ENCODE results near the gene TXNDC5. TPM values are rescaled to one million over a fixed set of nuclear protein-coding genes. Genes with fewer than 3 reads are reported as not detected.

TXNDC5 gene
- total and polyA plus RNA-seq, 9 of the 15 experiments (the other 6 are each of a cell fraction or from before 2014, with no cell fraction given) = 33.9 to 156 (median 137) TPM

- no peak for TF ChIP-seq ZBTB2 (IDR thresholded peaks at IDR 0.05)
- TF ChIP-seq EGR1 (conservative IDR thresholded peaks at IDR 0.05) = peak; percentile 71; the same call in 1 of the 2 replicates
- no peak for TF ChIP-seq NUFIP1 (IDR thresholded peaks at IDR 0.05; ENCODE audit: partially characterized antibody)
- no peak for TF ChIP-seq CBX1 (IDR thresholded peaks at IDR 0.05; ENCODE audit: low read depth)
- no peak for TF ChIP-seq HIVEP1 (CRISPR knock-in tag; IDR thresholded peaks at IDR 0.05)
- TF ChIP-seq ILF3 (IDR thresholded peaks at IDR 0.05; ENCODE audit: borderline replicate concordance) = no peak
- TF ChIP-seq ZNF589 (CRISPR knock-in tag; IDR thresholded peaks at IDR 0.05; ENCODE audit: low read depth) = no peak
- no peak for TF ChIP-seq ZNF274 (IDR thresholded peaks at IDR 0.05; ENCODE audit: borderline replicate concordance, low read depth, low read length)
- no peak for TF ChIP-seq JUNB (CRISPR knock-in tag; conservative IDR thresholded peaks at IDR 0.05)
- no peak for TF ChIP-seq CEBPB (tag; IDR thresholded peaks at IDR 0.05)
- TF ChIP-seq PHTF2 (CRISPR knock-in tag; IDR thresholded peaks at IDR 0.05) = no peak
- TF ChIP-seq CEBPG (CRISPR knock-in tag; IDR thresholded peaks at IDR 0.05) = no peak
- no peak for TF ChIP-seq CEBPG (tag; conservative IDR thresholded peaks at IDR 0.05 in 1 of 2, IDR thresholded peaks at IDR 0.05 in 1 of 2)
- no peak for TF ChIP-seq CAMTA2 (CRISPR knock-in tag; conservative IDR thresholded peaks at IDR 0.05)
- TF ChIP-seq RNF2 (IDR thresholded peaks at IDR 0.05) = no peak
- no peak for TF ChIP-seq MAFG (tag; conservative IDR thresholded peaks at IDR 0.05)
- no peak for TF ChIP-seq ZNF639 (CRISPR knock-in tag; conservative IDR thresholded peaks at IDR 0.05 in 1 of 2, IDR thresholded peaks at IDR 0.05 in 1 of 2)
- no peak for TF ChIP-seq ZSCAN32 (CRISPR knock-in tag; IDR thresholded peaks at IDR 0.05)
- TF ChIP-seq XRCC5 (IDR thresholded peaks at IDR 0.05; ENCODE audit: low read depth, low read length) = no peak
These were observed 2.3 kb upstream of the TXNDC5 start (continued) for GRCh38 chr6:7912736-7913517.
